Activated naive CD4-positive, alpha-beta T cell treated with Interleukin-2 at 50 U/mL for 16 hours (primary cell): ENCODE measurements around the gene TEDC1.
A peak's percentile ranks its signal among the peaks of the same experiment; 100 is the strongest.

Source experiments
- DNase-seq: peaks from one replicate; pipeline ENCODE4 v3.0.0-alpha.2; 2020

TEDC1 gene

GRCh38 chr14:105458010-105458409 lies 33.0 kb upstream of the TEDC1 start:
- no peak for DNase-seq

- no peak for DNase-seq
Observed at GRCh38 chr14:105458571-105458970, 32.5 kb upstream of the TEDC1 start.

GRCh38 chr14:105460116-105460515 lies 30.9 kb upstream of the TEDC1 start:
- no peak for DNase-seq

GRCh38 chr14:105460616-105461015 lies 30.4 kb upstream of the TEDC1 start:
- DNase-seq, result no peak

GRCh38 chr14:105461903-105462302 lies 29.1 kb upstream of the TEDC1 start:
- no peak for DNase-seq

GRCh38 chr14:105464501-105464900 lies 26.5 kb upstream of the TEDC1 start:
- DNase-seq, result no peak

- DNase-seq, result no peak
Observed at GRCh38 chr14:105465209-105466031, 25.6 kb upstream of the TEDC1 start.

- no peak for DNase-seq
Observed at GRCh38 chr14:105466531-105467248, 24.4 kb upstream of the TEDC1 start.

- DNase-seq, result no peak
Observed at GRCh38 chr14:105467249-105467941, 23.7 kb upstream of the TEDC1 start.

- DNase-seq, result no peak
Observed at GRCh38 chr14:105467942-105468471, 23.0 kb upstream of the TEDC1 start.

GRCh38 chr14:105468621-105469241 lies 22.3 kb upstream of the TEDC1 start:
- DNase-seq, result no peak

- no peak for DNase-seq
Observed at GRCh38 chr14:105469456-105470349, 21.3 kb upstream of the TEDC1 start.

GRCh38 chr14:105470350-105471296 lies 20.4 kb upstream of the TEDC1 start:
- DNase-seq, result no peak

- DNase-seq, result no peak
Observed at GRCh38 chr14:105471297-105471821, 19.7 kb upstream of the TEDC1 start.

GRCh38 chr14:105471823-105472485 lies 19.1 kb upstream of the TEDC1 start:
- DNase-seq, result no peak

- DNase-seq, result no peak
Observed at GRCh38 chr14:105472486-105472991, 18.5 kb upstream of the TEDC1 start.

- DNase-seq, result no peak
Observed at GRCh38 chr14:105473033-105473676, 17.9 kb upstream of the TEDC1 start.

- DNase-seq, result peak; percentile 75
Observed at GRCh38 chr14:105473677-105474482, 17.2 kb upstream of the TEDC1 start.
